BLaER1 (cell line): ENCODE measurements around the gene RPS23.

Experiments
- H3K27ac ChIP-seq: shearing (Covaris generic); formaldehyde crosslinking; 2 replicates; pipeline ENCODE4 v1.8.1; 2022
- H3K27me3 ChIP-seq: shearing (Covaris generic); formaldehyde crosslinking; 2 replicates; pipeline ENCODE4 v1.8.1; 2022
- H3K36me3 ChIP-seq: shearing (Covaris generic); formaldehyde crosslinking; 2 replicates; pipeline ENCODE4 v1.8.1; 2022
- H3K4me1 ChIP-seq: shearing (Covaris generic); formaldehyde crosslinking; 2 replicates; pipeline ENCODE4 v1.8.1; 2022
- H3K4me2 ChIP-seq: shearing (Covaris generic); formaldehyde crosslinking; 2 replicates; pipeline ENCODE4 v1.8.1; 2022
- H3K4me3 ChIP-seq: shearing (Covaris generic); formaldehyde crosslinking; 2 replicates; pipeline ENCODE4 v1.8.1; 2022
- H3K9ac ChIP-seq: shearing (Covaris generic); formaldehyde crosslinking; 2 replicates; pipeline ENCODE4 v1.8.1; 2022
- H3K9me3 ChIP-seq: shearing (Covaris generic); formaldehyde crosslinking; 2 replicates; pipeline ENCODE4 v1.8.1; 2022
- H4K20me1 ChIP-seq: shearing (Covaris generic); formaldehyde crosslinking; 2 replicates; pipeline ENCODE4 v1.8.1; 2022
- Cebpa-rat ChIP-seq: shearing (Covaris generic); IDR thresholded peaks from 2 replicates; pipeline ENCODE4 v1.8.1; 2022

The RPS23 gene

DNA sequence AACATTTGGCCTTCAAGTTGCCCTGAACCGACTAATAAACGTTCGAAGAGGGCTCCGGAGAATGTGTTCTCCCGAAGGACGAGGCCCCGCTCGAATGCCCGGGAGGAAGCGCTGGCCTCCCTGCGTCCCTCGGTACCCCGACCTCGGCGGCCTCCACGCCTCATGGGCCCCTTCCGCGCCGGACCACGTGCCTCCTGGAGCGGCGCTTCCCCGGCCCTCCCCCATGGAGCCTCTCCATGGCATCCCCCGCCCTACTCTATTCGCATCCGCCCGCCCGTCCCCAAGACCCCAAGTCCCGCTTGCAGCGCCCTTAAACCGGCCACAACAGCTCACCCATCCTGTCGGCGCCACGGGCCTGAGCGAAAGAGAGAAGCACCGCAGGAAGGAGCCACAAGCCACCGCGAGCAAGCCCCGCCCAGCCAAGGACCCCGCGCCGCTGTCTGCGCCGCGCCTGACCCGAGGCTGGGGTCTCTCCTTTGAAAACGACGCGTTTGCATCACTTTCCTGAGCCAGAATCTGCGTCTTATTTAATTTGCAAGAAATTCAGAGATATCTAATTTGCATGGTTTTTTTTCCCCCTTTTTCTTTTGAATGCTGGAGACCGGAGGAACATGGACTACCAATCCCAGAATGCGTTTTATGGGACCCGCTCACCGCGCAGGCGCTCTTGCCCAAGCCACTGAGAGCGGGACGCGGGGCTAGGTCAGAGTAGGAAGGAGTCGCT is at the start of gene RPS23:
Gene RPS23, minus strand, starts transcription at position 368 of the 724 bp plus-strand sequence. Its CDS starts 31 bp downstream, at position 337.
- Histone ChIP-seq H3K27ac (peak within 1 kb of the TSS; percentile 99), H3K9me3 (no peaks in the 10 kb centered on the region), H3K4me2 (peak within 1 kb of the TSS; percentile 92), H4K20me1 (peaks cover 23% of the 10 kb centered on the region; the same call in 1 of the 2 replicates), H3K9ac (peak within 1 kb of the TSS; percentile 99), H3K4me1 (peaks cover 27% of the 10 kb centered on the region), H3K36me3 (peaks cover 32% of the 10 kb centered on the region), H3K27me3 (no peaks in the 10 kb centered on the region), H3K4me3 (peak within 1 kb of the TSS; percentile 95)
- no peak for TF ChIP-seq Cebpa-rat

DNA sequence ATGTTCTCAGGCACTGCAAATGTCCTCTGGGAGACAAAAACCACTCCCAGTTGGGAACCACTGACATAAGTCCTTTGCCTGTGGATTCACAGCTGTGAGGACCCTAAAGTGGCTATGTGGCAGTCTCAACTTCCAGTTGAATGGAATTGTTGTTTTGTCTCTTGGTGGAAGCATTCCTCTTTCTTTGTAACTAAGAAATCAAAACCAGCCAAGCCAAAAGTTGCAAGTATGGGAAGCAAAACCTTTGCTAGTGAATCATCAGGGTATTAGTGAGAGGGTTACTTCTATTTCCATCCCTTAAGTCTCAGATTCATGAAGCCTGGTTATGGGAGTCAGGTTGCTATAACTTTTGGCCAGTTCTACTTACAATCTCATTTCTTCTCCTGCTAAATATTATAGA is 49.8 kb upstream of the RPS23 start:
- H3K4me3 ChIP-seq, result no peak overlapping the region
- no peak overlapping the region for H3K27ac ChIP-seq
- no peaks in the 10 kb centered on the region for H3K4me1 ChIP-seq

DNA sequence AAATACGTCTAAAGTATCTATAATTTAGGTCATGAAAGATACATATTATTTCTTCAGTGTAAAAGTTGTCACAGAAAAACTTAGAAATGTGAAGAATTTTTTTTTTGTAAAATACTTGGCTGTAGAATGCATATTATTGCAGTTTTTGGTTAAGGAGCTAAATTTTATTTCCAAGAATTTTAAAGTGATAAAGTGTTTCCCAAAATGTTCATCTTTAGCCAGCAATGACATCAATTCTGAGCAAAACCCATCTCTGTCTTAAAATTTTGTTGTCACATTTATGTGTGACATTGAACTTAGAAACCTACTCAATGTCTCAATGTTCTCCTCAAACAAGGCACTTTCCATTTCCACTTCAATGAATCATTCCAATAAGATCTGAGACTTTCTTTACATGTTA is 47.8 kb upstream of the RPS23 start:
- H3K9me3 ChIP-seq, result peaks cover 8% of the 10 kb centered on the region
- H3K36me3 ChIP-seq, result no peaks in the 10 kb centered on the region
- H3K27me3 ChIP-seq, result no peaks in the 10 kb centered on the region
- H3K4me1 ChIP-seq, result no peaks in the 10 kb centered on the region
- H3K4me3 ChIP-seq, result no peak overlapping the region
- H4K20me1 ChIP-seq, result no peaks in the 10 kb centered on the region
- no peak overlapping the region for H3K4me2 ChIP-seq
- no peak overlapping the region for H3K27ac ChIP-seq
- TF ChIP-seq Cebpa-rat, result no peak
- H3K9ac ChIP-seq, result no peak overlapping the region

More for the DNA sequence above, 49.8 kb upstream of the RPS23 start:
- TF ChIP-seq Cebpa-rat, result no peak
- Histone ChIP-seq H3K9me3 (peaks cover 8% of the 10 kb centered on the region), H4K20me1 (no peaks in the 10 kb centered on the region), H3K36me3 (no peaks in the 10 kb centered on the region), H3K27me3 (no peaks in the 10 kb centered on the region), H3K4me2 (no peak overlapping the region), H3K9ac (no peak overlapping the region)

DNA sequence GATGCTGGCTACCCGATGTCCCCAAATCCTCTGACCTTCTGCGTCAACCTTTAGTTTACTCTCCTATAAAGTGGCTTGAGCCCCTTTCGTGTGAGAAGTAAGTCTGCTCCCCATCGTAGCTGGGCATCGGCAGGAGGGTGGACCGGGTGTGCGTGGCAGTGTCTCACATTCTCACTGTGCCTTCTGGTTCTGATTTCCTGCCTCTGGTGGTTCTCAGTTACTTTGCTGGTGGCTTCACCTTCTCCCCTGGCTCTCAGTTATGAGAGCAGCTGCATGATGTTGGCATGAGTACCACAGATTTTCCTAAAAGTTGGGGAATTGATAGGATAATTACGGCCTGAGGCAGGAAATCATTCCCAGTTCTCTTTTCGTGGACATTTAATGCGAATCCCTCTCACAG is 47.0 kb upstream of the RPS23 start:
- no peaks in the 10 kb centered on the region for H3K27me3 ChIP-seq
- H3K4me1 ChIP-seq, result no peaks in the 10 kb centered on the region
- H3K9me3 ChIP-seq, result peaks cover 8% of the 10 kb centered on the region
- no peak for TF ChIP-seq Cebpa-rat
- H3K4me2 ChIP-seq, result no peak overlapping the region
- no peaks in the 10 kb centered on the region for H4K20me1 ChIP-seq
- no peak overlapping the region for H3K27ac ChIP-seq
- H3K36me3 ChIP-seq, result no peaks in the 10 kb centered on the region
- H3K4me3 ChIP-seq, result no peak overlapping the region
- no peak overlapping the region for H3K9ac ChIP-seq

DNA sequence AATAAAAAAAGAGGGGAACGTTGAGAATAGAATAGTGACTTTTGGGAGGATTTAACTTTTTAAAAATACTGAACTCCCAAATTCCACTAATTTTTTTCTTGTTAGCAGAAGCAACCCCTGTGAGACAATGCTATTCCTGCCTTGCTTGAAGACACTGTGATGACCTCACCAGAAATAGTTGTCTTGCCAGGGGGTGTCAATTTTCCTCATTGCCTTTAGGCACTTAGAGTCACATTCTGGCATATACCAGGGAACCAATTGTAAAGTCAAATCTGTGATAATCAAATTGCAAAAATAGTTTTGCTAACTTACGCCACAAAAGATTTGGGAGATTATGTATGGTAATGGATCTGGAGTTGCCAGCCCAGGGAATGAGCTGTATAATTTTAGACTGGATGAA is 42.8 kb upstream of the RPS23 start:
- H3K36me3 ChIP-seq, result no peaks in the 10 kb centered on the region
- no peaks in the 10 kb centered on the region for H3K27me3 ChIP-seq
- H3K4me2 ChIP-seq, result no peak overlapping the region
- no peaks in the 10 kb centered on the region for H4K20me1 ChIP-seq
- H3K4me1 ChIP-seq, result no peaks in the 10 kb centered on the region
- H3K27ac ChIP-seq, result no peak overlapping the region
- no peaks in the 10 kb centered on the region for H3K9me3 ChIP-seq
- no peak overlapping the region for H3K4me3 ChIP-seq
- no peak for TF ChIP-seq Cebpa-rat
- H3K9ac ChIP-seq, result no peak overlapping the region

DNA sequence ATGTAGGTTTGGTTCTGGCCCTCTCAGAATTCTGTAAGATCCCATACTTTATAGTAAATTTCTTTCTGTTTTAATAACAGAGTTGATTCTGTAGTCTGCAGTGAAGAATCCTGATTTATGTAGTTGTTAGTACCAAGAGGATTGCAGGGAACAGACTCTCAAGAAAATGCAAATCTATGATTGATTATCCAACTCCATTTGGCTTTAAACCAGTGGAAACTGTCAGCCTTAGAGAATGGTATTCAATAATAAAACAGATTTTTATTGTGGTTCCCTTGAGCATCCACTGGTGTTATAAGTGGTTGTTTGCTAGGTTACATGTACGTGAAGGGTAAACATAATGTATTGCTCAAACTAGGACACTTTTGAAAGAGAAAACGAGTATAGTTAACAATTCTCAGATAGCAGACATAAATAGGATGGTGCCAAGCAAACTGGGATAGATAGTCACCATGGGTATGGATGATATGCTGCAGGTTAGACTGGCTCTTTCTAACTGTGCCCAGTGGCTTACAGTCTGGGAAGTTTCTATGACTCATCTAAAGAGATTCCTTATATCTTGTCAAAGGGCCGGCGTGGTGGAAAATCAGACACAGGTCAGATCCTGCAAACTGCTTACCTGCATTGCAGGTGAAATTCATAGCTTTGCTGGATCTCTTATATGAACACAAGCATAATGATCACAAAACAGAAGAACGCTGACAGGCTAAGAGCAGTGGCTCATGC is 41.7 kb upstream of the RPS23 start:
- peaks cover 9% of the 10 kb centered on the region; the same call in 1 of the 2 replicates for H3K4me1 ChIP-seq
- TF ChIP-seq Cebpa-rat, result no peak
- H3K27me3 ChIP-seq, result no peaks in the 10 kb centered on the region
- H3K9me3 ChIP-seq, result no peaks in the 10 kb centered on the region
- H3K36me3 ChIP-seq, result no peaks in the 10 kb centered on the region
- H4K20me1 ChIP-seq, result no peaks in the 10 kb centered on the region
- no peak overlapping the region for H3K27ac ChIP-seq
- H3K4me3 ChIP-seq, result no peak overlapping the region
- H3K9ac ChIP-seq, result no peak overlapping the region
- H3K4me2 ChIP-seq, result no peak overlapping the region

DNA sequence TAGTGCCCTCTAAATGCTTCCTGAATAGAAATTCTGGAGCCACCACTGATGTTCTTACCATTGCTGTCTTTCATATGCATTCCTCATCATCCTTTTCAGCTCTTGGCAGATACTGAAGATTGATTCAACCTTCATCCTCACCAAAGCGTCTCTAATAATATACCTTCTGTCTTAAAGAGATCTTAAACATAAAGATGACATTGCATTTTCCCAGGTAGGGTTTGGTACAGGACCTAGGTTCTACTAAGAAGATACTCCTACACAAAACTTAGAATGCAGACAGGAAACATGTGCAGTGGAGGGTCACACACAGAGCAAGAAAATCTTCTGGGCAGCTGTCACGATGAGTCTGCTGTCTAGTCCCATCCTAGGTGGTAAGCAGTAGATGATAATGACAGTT is 41.0 kb upstream of the RPS23 start:
- H3K9ac ChIP-seq, result no peak overlapping the region
- H3K27me3 ChIP-seq, result no peaks in the 10 kb centered on the region
- peaks cover 12% of the 10 kb centered on the region; the same call in 1 of the 2 replicates for H3K4me1 ChIP-seq
- H3K9me3 ChIP-seq, result no peaks in the 10 kb centered on the region
- no peak for TF ChIP-seq Cebpa-rat
- no peaks in the 10 kb centered on the region for H4K20me1 ChIP-seq
- H3K4me3 ChIP-seq, result no peak overlapping the region
- no peak overlapping the region for H3K4me2 ChIP-seq
- no peak overlapping the region for H3K27ac ChIP-seq
- no peaks in the 10 kb centered on the region for H3K36me3 ChIP-seq

DNA sequence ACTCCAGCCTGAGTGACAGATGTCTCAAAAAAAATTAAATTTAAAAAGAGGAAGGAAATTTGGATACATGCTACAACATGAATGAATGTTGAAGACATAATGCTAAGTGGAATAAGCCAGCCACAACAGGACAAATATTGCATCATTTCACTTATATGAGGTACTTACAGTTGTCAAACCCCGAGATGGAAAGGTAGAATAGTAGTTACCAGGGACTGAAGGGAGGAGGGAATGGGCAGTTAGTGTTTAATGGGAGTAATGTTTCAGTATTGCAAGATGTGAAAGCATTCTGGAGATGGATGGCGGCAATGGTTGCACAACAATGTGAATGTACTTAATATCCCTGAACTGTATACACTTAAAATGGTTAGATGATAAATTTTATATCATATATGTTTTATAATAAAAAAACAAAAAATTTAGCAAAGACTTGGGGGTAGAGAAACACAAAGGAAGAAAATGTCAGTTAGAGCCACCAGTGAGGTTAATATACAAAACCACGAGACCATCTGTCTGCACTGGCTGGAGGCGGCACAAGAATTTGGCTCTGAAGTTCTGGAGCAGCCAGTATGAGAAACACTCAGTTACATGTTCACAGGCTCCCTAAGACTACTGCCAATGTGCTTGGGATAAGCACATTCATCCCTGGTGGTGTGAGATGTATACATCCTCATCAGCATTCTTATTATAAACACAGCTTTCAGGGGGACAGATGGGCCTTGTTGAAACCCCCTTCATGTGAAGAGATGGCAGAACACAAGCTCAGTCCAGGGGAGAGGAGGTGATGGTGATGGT is 37.0 kb upstream of the RPS23 start:
- TF ChIP-seq Cebpa-rat, result no peak
- H3K9ac ChIP-seq, result no peak overlapping the region
- H3K27me3 ChIP-seq, result no peaks in the 10 kb centered on the region
- no peak overlapping the region for H3K4me3 ChIP-seq
- no peaks in the 10 kb centered on the region for H4K20me1 ChIP-seq
- H3K27ac ChIP-seq, result no peak overlapping the region; the same call in 1 of the 2 replicates
- H3K4me2 ChIP-seq, result peak overlapping the region; percentile 29
- peaks cover 12% of the 10 kb centered on the region; the same call in 1 of the 2 replicates for H3K4me1 ChIP-seq
- no peaks in the 10 kb centered on the region for H3K36me3 ChIP-seq
- no peaks in the 10 kb centered on the region for H3K9me3 ChIP-seq

DNA sequence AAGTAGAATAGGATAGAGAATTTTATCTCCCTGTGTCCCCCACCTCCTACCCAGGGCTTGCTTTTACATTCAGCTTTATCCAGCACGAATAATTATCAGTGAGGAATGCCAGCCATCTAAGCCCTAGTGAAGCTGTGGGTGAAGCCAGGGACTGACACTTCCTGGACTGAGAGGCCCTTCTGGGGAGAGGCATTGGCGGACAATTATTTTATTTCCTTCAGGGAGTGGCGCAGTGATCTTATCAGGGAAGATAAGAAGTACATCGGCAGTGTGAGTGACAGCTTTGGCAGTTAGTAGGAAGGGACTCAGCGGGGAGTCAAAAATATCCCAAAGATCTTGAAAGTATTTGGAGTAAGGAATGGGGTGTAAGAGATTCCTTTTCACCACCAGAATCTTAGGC is 34.9 kb upstream of the RPS23 start:
- Histone ChIP-seq H3K4me2 (no peak overlapping the region), H3K27me3 (no peaks in the 10 kb centered on the region), H3K9ac (no peak overlapping the region), H3K9me3 (peaks cover 5% of the 10 kb centered on the region; the same call in 1 of the 2 replicates), H3K36me3 (no peaks in the 10 kb centered on the region), H3K4me1 (peaks cover 12% of the 10 kb centered on the region; the same call in 1 of the 2 replicates), H3K4me3 (no peak overlapping the region), H3K27ac (no peak overlapping the region), H4K20me1 (no peaks in the 10 kb centered on the region)
- TF ChIP-seq Cebpa-rat, result no peak
